ENCODE data around the gene FUT6. TPM values are rescaled to one million over a fixed set of nuclear protein-coding genes. Genes with fewer than 3 reads are reported as not detected.

FUT6 gene
- total RNA-seq, 3 donors from 2014 or later, result 44.4 to 93.6 (median 82.3) TPM

- Histone ChIP-seq H3K4me3 (no peak overlapping the region), H3K4me1 (ENCODE audit: low read depth) (peaks cover 19% of the 10 kb centered on the region), H3K36me3 (ENCODE audit: low read depth) (no peaks in the 10 kb centered on the region), H3K9me3 (no peaks in the 10 kb centered on the region)
- no peak for ATAC-seq
- DNase-seq, result no peak
- intact Hi-C loops (cut with DNase I, micrococcal nuclease), result no loop called here
- TF ChIP-seq, protein P1, sequence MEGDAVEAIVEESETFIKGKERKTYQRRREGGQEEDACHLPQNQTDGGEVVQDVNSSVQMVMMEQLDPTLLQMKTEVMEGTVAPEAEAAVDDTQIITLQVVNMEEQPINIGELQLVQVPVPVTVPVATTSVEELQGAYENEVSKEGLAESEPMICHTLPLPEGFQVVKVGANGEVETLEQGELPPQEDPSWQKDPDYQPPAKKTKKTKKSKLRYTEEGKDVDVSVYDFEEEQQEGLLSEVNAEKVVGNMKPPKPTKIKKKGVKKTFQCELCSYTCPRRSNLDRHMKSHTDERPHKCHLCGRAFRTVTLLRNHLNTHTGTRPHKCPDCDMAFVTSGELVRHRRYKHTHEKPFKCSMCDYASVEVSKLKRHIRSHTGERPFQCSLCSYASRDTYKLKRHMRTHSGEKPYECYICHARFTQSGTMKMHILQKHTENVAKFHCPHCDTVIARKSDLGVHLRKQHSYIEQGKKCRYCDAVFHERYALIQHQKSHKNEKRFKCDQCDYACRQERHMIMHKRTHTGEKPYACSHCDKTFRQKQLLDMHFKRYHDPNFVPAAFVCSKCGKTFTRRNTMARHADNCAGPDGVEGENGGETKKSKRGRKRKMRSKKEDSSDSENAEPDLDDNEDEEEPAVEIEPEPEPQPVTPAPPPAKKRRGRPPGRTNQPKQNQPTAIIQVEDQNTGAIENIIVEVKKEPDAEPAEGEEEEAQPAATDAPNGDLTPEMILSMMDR (IDR thresholded peaks at IDR 0.05), result no peak
Observed at GRCh38 chr19:5829567-5830310, 9.8 kb downstream of the FUT6 start.

- Histone ChIP-seq H3K4me3 (no peak overlapping the region), H3K4me1 (ENCODE audit: low read depth) (peaks cover 19% of the 10 kb centered on the region), H3K9me3 (no peaks in the 10 kb centered on the region), H3K36me3 (ENCODE audit: low read depth) (no peaks in the 10 kb centered on the region)
- DNase-seq (peak in 1 of 3 donors; percentile 61), ATAC-seq (no peak)
- TF ChIP-seq, protein P1 (IDR thresholded peaks at IDR 0.05), result no peak
- intact Hi-C loops (cut with DNase I, micrococcal nuclease), result no loop called here
Observed at GRCh38 chr19:5828661-5829566, 10.6 kb downstream of the FUT6 start.

- Histone ChIP-seq H3K9me3 (no peaks in the 10 kb centered on the region), H3K36me3 (ENCODE audit: low read depth) (no peaks in the 10 kb centered on the region), H3K4me3 (no peak overlapping the region), H3K4me1 (ENCODE audit: low read depth) (peaks cover 19% of the 10 kb centered on the region)
- DNase-seq, result peak; percentile 94 to 96 (median 95)
- intact Hi-C loops (cut with DNase I, micrococcal nuclease), result no loop called here
- ATAC-seq, result peak; percentile 85
- TF ChIP-seq, protein P1 (IDR thresholded peaks at IDR 0.05), result no peak
Observed at GRCh38 chr19:5827891-5828660, 11.4 kb downstream of the FUT6 start.

DNA sequence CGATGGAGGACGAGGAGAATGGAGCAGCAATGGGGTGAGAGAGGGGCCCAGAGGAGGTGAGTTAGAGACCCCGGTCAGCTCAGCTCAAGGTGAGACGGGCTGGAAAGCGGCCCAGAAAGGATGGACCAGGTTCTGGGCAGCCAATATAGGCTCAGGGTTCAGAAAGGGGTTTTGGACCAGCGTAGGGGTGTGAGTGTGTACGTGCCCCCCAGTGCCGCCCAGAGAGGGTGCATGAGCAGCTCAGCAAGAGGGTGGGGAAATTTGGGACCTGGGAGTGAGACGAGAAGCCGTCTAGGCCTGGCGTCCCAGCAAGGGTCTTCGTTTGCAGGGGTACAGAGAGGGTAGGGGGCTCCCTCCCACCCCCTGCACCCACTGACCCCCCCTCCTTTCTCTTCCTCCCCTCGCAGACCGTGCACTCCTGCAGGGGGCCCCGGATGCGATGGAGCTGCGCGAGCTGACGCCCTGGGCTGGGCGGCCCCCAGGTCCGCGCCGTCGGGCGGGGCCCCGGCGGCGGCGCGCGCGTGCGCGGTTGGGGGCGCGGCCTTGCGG lies 12.1 kb downstream of the FUT6 start:
- TF ChIP-seq, protein P1 (IDR thresholded peaks at IDR 0.05), result no peak
- H3K36me3 ChIP-seq (ENCODE audit: low read depth), result no peaks in the 10 kb centered on the region
- H3K4me1 ChIP-seq (ENCODE audit: low read depth), result peaks cover 19% of the 10 kb centered on the region
- intact Hi-C loops (cut with DNase I, micrococcal nuclease), result no loop called here
- ATAC-seq (no peak), DNase-seq (peak in 1 of 3 donors; percentile 53)
- H3K9me3 ChIP-seq, result no peaks in the 10 kb centered on the region
- no peak overlapping the region for H3K4me3 ChIP-seq
